GM18951 (cell line): ENCODE results near the gene PEG3.

Source experiments
- POLR2A ChIP-seq: IDR thresholded peaks from 4 replicates; pipeline ENCODE4 v1.6.1; 2011; ENCODE audit warnings: mild to moderate bottlenecking; ENCODE audit not compliant: insufficient read length, insufficient read depth; ENCODE audit errors: extremely low read depth
- in situ Hi-C: fragments of 300-500 bp; cut with MboI; formaldehyde crosslinking; loops from one replicate; pipeline ENCODE4 v1.12.0; 2022; ENCODE audit warnings: low sequenced_read_pairs, mixed read lengths, inconsistent platforms; ENCODE audit not compliant: unreplicated experiment

The PEG3 gene

GRCh38 chr19:56840451-56841192, at the start of gene PEG3, which contains the start of gene ZIM2:
Gene PEG3 (minus strand): TSS chr19:56840726. CDS start chr19:56824655, 16,071 bp downstream.
Gene ZIM2 (minus strand): TSS chr19:56840726. CDS start chr19:56824277, 16,449 bp downstream.
- in situ Hi-C loops = no loop called here
- no peak for TF ChIP-seq POLR2A

- in situ Hi-C loops = no loop called here
- TF ChIP-seq POLR2A = no peak
These were observed 44.9 kb upstream of the PEG3 start for GRCh38 chr19:56885173-56885985.

DNA sequence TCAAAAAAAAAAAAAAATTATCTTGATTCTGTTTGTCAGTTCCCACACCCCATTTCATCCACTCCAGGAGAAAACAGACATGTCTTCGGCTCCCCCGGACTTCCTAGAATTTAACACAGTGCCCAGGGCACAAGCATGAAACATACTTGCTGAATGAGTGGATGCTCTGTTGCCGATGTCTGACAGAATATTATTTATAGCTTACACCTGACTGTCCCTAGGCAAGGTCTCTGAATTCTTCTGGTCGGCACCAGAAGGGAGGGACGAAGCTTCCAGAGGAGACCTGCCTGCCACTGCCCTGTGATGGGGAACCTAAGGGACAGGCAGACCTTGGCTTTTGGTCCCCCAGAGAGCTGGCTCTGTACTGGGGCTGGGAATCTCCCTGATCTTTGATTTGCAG, 43.9 kb upstream of the PEG3 start:
- in situ Hi-C loops = no loop called here

DNA sequence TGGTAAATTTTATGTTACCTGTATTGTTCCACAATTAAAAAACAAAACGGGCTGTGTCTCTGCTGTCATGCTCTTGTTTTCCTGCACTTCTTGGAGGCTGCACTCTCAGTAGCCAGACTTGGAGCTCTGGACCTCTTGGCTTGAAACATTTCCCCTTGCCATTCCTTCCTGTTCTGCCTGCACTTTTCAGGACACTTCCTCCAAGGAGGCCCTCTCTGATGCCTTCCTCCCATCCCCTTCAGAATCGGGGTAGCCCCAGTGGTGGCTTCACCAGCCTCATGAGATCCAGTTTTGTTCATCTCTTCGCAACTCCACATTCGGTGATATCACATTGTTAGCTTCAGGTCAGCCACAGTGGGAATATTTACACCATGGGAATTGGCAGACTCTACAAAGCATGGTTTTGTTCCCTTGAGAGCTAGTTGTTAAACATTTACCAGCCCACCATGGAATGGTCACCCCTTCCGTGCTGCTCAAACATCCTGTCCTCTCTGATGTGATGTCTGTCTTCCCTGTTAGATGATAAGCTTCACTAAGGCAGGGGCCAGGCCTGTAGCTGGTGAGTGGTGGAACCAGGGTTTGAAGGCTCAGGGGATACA, 40.2 kb upstream of the PEG3 start:
- in situ Hi-C loops = no loop called here
- no peak for TF ChIP-seq POLR2A

More for the DNA sequence above, 43.9 kb upstream of the PEG3 start:
- TF ChIP-seq POLR2A = no peak

GRCh38 chr19:56877069-56877715, 36.7 kb upstream of the PEG3 start:
- in situ Hi-C loops = no loop called here
- no peak for TF ChIP-seq POLR2A

DNA sequence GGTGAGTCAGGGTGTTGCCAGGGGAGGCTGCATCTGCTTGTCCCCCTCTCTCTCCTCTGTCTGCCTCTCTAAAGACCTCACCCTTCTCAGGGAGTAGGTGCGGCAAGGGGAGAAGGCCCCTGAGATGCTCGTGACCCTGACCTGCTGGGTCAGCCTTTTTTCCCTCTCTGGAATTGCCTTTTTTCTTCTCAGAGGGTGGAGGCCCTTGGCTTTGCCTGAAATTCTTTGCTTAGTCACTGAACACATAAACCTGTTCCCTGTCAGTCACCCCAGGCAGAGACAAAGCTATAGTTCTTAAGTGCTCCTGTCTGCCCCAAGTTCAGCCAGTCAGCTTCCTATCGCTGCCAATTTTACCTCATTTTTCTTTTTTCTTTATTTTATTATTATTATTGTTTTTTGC, 35.2 kb upstream of the PEG3 start:
- TF ChIP-seq POLR2A = no peak
- in situ Hi-C loops = no loop called here

GRCh38 chr19:56874530-56874929, 34.0 kb upstream of the PEG3 start:
- in situ Hi-C loops = no loop called here
- no peak for TF ChIP-seq POLR2A

GRCh38 chr19:56873493-56873892, 33.0 kb upstream of the PEG3 start:
- TF ChIP-seq POLR2A = no peak
- in situ Hi-C loops = no loop called here

DNA sequence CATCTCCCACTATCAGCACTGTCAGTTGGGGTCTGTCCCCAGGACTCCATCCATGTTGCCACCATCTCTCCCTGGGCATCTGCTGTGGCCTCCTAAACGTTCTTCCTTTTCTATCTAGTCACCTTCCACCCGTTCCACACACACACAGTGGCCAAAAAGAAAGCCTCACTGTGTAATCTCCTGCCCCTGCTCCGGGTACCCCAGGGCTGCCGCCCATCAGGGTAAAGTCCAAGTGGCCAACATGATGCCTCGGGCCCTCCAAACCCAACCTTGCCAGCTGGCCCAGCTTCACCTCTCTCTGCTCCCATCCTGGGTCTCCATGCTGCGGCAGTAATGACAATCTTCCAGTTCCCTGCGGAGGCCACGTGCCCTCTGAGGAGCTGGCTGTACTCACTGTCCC, 29.4 kb upstream of the PEG3 start:
- no peak for TF ChIP-seq POLR2A
- in situ Hi-C loops = no loop called here

DNA sequence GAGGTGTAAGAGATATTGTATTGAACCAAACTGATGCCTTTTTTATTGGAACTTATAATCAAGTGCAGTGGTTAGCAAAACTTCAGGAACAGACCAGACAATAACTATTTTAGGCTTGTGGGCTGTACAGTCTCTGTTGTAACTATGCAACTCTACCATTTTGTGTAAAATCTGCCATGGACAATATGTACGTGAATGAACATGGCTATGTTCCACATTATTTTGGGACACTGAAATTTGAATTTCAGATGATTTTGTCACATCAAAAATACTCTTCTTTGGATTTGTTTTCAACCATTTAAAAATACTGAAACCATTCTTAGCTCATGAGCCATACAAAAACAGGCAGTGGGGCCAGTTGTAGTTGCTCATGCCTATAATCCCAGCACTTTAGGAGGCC, 27.9 kb upstream of the PEG3 start:
- in situ Hi-C loops = no loop called here
- TF ChIP-seq POLR2A = no peak

DNA sequence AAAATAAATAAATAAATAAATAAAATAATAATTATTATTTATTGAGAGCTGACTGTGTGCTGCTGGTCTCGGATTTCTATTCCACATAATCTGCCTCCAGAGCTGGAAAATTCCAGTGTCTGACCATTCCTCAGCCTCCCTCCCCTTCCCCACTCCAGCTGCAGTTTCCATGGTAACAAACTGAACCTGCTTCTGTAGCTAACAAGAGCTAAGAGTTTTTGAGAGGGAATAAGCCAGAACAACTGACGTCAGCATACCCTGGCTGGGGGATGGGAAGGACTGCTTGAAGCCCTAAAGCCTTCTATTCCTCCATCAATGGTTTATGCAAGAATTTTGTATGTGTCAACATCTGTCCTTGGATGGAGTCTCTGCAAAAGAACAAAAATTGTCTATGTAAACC, 26.0 kb upstream of the PEG3 start:
- in situ Hi-C loops = no loop called here
- TF ChIP-seq POLR2A = no peak

DNA sequence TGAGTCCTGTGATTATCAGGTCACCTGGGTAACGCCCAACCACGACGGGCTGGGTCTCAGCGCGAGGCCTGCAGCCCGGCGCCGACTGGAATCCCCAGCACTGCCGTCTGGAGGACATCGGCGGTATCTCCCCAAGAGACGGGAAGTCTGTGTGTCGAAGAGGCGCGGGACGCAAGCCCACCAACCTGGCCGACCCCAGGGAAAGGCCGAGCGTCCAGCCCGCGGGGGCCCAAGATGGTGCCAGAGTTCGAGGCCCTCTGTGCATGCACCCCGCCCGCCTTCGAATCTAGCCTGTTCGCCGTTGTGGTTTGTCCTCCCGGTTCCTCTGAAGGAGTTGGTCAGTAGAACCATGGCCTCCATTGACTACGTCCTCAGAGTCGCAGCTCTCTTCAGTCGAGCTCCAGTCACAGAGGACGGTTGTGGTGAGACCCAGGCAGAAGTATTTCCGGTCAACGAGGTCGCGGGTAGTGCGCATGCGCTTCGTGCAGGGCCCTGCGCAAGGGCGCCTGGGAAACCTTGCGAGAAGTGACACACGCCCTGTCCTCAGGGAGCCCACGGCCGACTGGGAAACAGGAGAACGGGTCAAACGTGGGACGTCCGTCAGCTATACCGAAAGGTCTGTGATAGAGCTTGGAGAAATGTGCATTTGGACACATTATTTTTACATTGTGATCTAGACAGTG, 24.1 kb upstream of the PEG3 start:
- TF ChIP-seq POLR2A = no peak
- in situ Hi-C loops = no loop called here
